Heart left ventricle (tissue), 16 donors: ENCODE results near the gene LAD1. TPM values are rescaled to one million over a fixed set of nuclear protein-coding genes. Genes with fewer than 3 reads are reported as not detected.

Experiments
- ATAC-seq, 4 donors: fragments of 200-7000 bp; cut with Tn5 transposase; one replicate each; pipeline ENCODE4 v1.9.1; 2020 to 2022; ENCODE audit warnings: moderate library complexity in 4 of 4, mild to moderate bottlenecking in 3 of 4, moderate number of reproducible peaks in 1 of 4
- DNase-seq, 5 donors: peaks; one replicate each; pipeline ENCODE4 v3.0.0-alpha.2; 2020
- H3K27ac ChIP-seq, 12 donors: fragments of 200-600 bp; sonication (generic) in 4 of 12; one replicate each; pipeline versions ENCODE4 v1.5.0 to v1.8.0; 2016 to 2022; ENCODE audit warnings: mild to moderate bottlenecking in 2 of 12
- H3K27me3 ChIP-seq, 9 donors: fragments of 200-600 bp; sonication (generic) in 2 of 9; one replicate each; pipeline versions ENCODE4 v1.5.1 to v1.8.0; 2016 to 2022; ENCODE audit warnings: mild to moderate bottlenecking in 3 of 9
- H3K36me3 ChIP-seq, 9 donors: fragments of 200-600 bp; sonication (generic) in 2 of 9; one replicate each; pipeline versions ENCODE4 v1.5.0 to v1.8.0; 2018 to 2022; ENCODE audit warnings: mild to moderate bottlenecking in 2 of 9
- H3K4me1 ChIP-seq, 12 donors: fragments of 200-600 bp; sonication (generic) in 4 of 12; one replicate each; pipeline versions ENCODE4 v1.5.0 to v1.8.0; 2016 to 2022; ENCODE audit warnings: mild to moderate bottlenecking in 3 of 12
- H3K4me3 ChIP-seq, 12 donors: fragments of 200-600 bp; sonication (generic) in 4 of 12; one replicate each; pipeline versions ENCODE4 v1.5.0 to v1.8.0; 2017 to 2022; ENCODE audit warnings: mild to moderate bottlenecking in 9 of 12, moderate library complexity in 4 of 12
- H3K9me3 ChIP-seq, 12 donors: fragments of 200-600 bp; sonication (generic) in 4 of 12; one replicate each; pipeline versions ENCODE4 v1.5.0 to v1.8.0; 2016 to 2022; ENCODE audit warnings: mild to moderate bottlenecking in 1 of 12
- CTCF ChIP-seq, 12 donors: fragments of 200-600 bp; sonication (generic) in 4 of 12; IDR thresholded peaks; one replicate each; pipeline versions ENCODE4 v1.5.0 to v1.8.0; 2018 to 2022; ENCODE audit warnings: antibody characterized with exemption in 12 of 12, mild to moderate bottlenecking in 5 of 12
- POLR2A ChIP-seq, 2 donors: fragments of 450-650 bp; IDR thresholded peaks; one replicate each; pipeline ENCODE4 v1.6.1; 2017; ENCODE audit warnings: antibody characterized with exemption in 2 of 2, mild to moderate bottlenecking in 2 of 2, moderate library complexity in 2 of 2
- WGBS, 4 donors: extraction: QIAGEN DNeasy Blood & Tissue Kit in 2 of 4; methylation state at CpG; one replicate each; pipeline versions ENCODE4 v1.1.5 to v1.1.7; 2013 to 2018; 5-methylcytosine and 5-hydroxymethylcytosine counted together
- intact Hi-C, 10 donors: fragments of 100-400 bp; cut with DNase I; formaldehyde crosslinking; loops; one replicate each; pipeline versions ENCODE4 v1.11.1 to v1.14.2; 2022
- polyA plus RNA-seq, 2 donors: library from polyadenylated mRNA; stranded (reverse); fragments of 200-250 nt; gene quantifications; one replicate each; pipeline ENCODE4 v1.2.3, GENCODE V29; 2013
- total RNA-seq, 9 donors: library from RNA; depleted of rRNA in 2 of 9; stranded (reverse); fragments of >200 nt in 2 of 9; fragmentation: NEBNext Ultra II Directional in 3 of 9; extraction: Animal tissue kit (Norgen Biotek cat#: 25700) in 3 of 9; gene quantifications; one replicate each; pipeline versions ENCODE4 v1.1.0 to v1.2.4, GENCODE V29; 2016 to 2023
- donor health status: ischemic (EF 13 %, LVEDD 7.1; RV severe dilation, severe dysfunction).
- donor health status: healthy with polysubstance abuse.
- donor health status: DM: no; HTN: yes; CAD: no.
- donor health status: DM: no; HTN: no; CAD: no.
- donor health status: ischemic (EF 25% LVEDD 6.9; RV normal size, moderate dysfunction).
- donor health status: ischemic (EF 25% LVEDD 5.7; RV mildly dilated, moderate dysfunction).
- donor health status: healthy.
- donor health status: DM: yes; HTN: yes; CAD: no.
- donor health status: ischemic (EF 35%, LVEDD 5.7; RV mildly dilated, moderate dysfunction).
- donor health status: nonischemic (EF 11% LVEDD 7.7; RV severe dilation, severe dysfunction).
- donor health status: DM: yes; HTN: yes; CAD: no.
- donor health status: PGD.
- donor health status: ischemic (EF 29% LVEDD 5.4; RV normal size, mild dysfunction).
- donor health status: nonischemic (EF 23%, LVEDD 6.1; RV moderate dilation, normal function).

Gene LAD1
- total and polyA plus RNA-seq, 11 donors, result 2.0 to 99.2 (median 6.9) TPM

- DNase-seq (peak in 1 of 5 donors; percentile 10), ATAC-seq (peak in 1 of 4 donors; percentile 1)
- no peaks in the 10 kb centered on the region for H3K27me3 ChIP-seq
- WGBS, 4 donors, result 68 to 78% (median 71%) methylated on average over 6 to 7 of the region's 7 CpGs
- TF ChIP-seq CTCF (IDR thresholded peaks at IDR 0.05) (no peak), POLR2A (IDR thresholded peaks at IDR 0.05) (no peak)
- H3K9me3 ChIP-seq, result peaks cover 0 to 6% (median 0%) of the 10 kb centered on the region in 12 donors
- H3K27ac ChIP-seq, result peak overlapping the region in 2 of 12 donors; percentile 45 to 49
- intact Hi-C loops, result no loop called here
- H3K4me1 ChIP-seq, result peaks cover 0 to 21% (median 5%) of the 10 kb centered on the region in 12 donors
- no peak overlapping the region for H3K4me3 ChIP-seq
- H3K36me3 ChIP-seq, result no peaks in the 10 kb centered on the region
These were observed 21.5 kb upstream of the LAD1 start for GRCh38 chr1:201420608-201421002.

- peaks cover 0 to 20% (median 5%) of the 10 kb centered on the region in 12 donors for H3K4me1 ChIP-seq
- TF ChIP-seq CTCF (IDR thresholded peaks at IDR 0.05) (no peak), POLR2A (IDR thresholded peaks at IDR 0.05) (no peak)
- H3K27me3 ChIP-seq, result no peaks in the 10 kb centered on the region
- H3K9me3 ChIP-seq, result peaks cover 0 to 6% (median 0%) of the 10 kb centered on the region in 12 donors
- H3K27ac ChIP-seq, result peak overlapping the region in 1 of 12 donors; percentile 19
- no peaks in the 10 kb centered on the region for H3K36me3 ChIP-seq
- DNase-seq (peak in 2 of 5 donors; percentile 48 to 67), ATAC-seq (peak in 3 of 4 donors; percentile 58 to 79 (median 65))
- no peak overlapping the region for H3K4me3 ChIP-seq
- intact Hi-C loops, result no loop called here
- WGBS, 4 donors, result 47 to 58% (median 56%) methylated on average over 11 to 12 of the region's 12 CpGs
These were observed 20.9 kb upstream of the LAD1 start for GRCh38 chr1:201419746-201420607.

- Histone ChIP-seq H3K27ac (no peak overlapping the region), H3K27me3 (no peaks in the 10 kb centered on the region), H3K9me3 (peaks cover 0 to under 1% (median 0%) of the 10 kb centered on the region in 12 donors), H3K36me3 (no peaks in the 10 kb centered on the region), H3K4me1 (peaks cover 0 to 20% (median 5%) of the 10 kb centered on the region in 12 donors), H3K4me3 (no peak overlapping the region)
- no peak for ATAC-seq
- TF ChIP-seq POLR2A (IDR thresholded peaks at IDR 0.05), result no peak
- no peak for TF ChIP-seq CTCF (IDR thresholded peaks at IDR 0.05)
- 77 to 84% (median 81%) methylated on average over 4 of the region's 4 CpGs for WGBS, 4 donors
- intact Hi-C loops, result no loop called here
- peak in 1 of 5 donors; percentile 4 for DNase-seq
These were observed 20.1 kb upstream of the LAD1 start for GRCh38 chr1:201419256-201419655.

- ATAC-seq, result no peak
- Histone ChIP-seq H3K4me1 (peaks cover 0 to 20% (median 5%) of the 10 kb centered on the region in 12 donors), H3K4me3 (no peak overlapping the region), H3K36me3 (no peaks in the 10 kb centered on the region), H3K27ac (no peak overlapping the region), H3K9me3 (no peaks in the 10 kb centered on the region), H3K27me3 (no peaks in the 10 kb centered on the region)
- peak in 1 of 5 donors; percentile 9 for DNase-seq
- TF ChIP-seq CTCF (IDR thresholded peaks at IDR 0.05), result no peak
- no peak for TF ChIP-seq POLR2A (IDR thresholded peaks at IDR 0.05)
- intact Hi-C loops, result no loop called here
- 82 to 90% (median 86%) methylated on average over 3 of the region's 3 CpGs for WGBS, 4 donors
These were observed 19.3 kb upstream of the LAD1 start for GRCh38 chr1:201418461-201418860.
